Spleen (tissue), 7 donors: Measurements from ENCODE around the gene CLDN1.

Source experiments
- POLR2A ChIP-seq, 3 donors: fragments of 450-650 bp; IDR thresholded peaks; one replicate each; pipeline ENCODE4 v1.5.1; 2017; ENCODE audit warnings: antibody characterized with exemption in 3 of 3, mild to moderate bottlenecking in 1 of 3
- POLR2AphosphoS5 ChIP-seq, 3 donors: sonication (generic); formaldehyde crosslinking; IDR thresholded peaks; one replicate each; pipeline ENCODE4 v1.5.1; 2017; ENCODE audit warnings: antibody characterized with exemption in 3 of 3
- TF ChIP-seq, protein P1 (sequence below), 11 experiments: fragments of 200-600 bp in 7 of 11; fragments of 450-650 bp in 4 of 11; sonication (generic) in 4 of 11; IDR thresholded peaks in 8 of 11; conservative IDR thresholded peaks in 3 of 11; 1 replicate in 7 of 11; 2 replicates in 4 of 11; pipeline versions ENCODE4 v1.4.0 to v1.8.0; 2016 to 2021; ENCODE audit warnings: antibody characterized with exemption in 11 of 11, inconsistent platforms in 4 of 11, mild to moderate bottlenecking in 1 of 11
- donor health status: DM: no; HTN: no; CAD: no; lungs with moderate emphysema.
- donor health status: DM: no; HTN: no; CAD: no.
- donor health status: DM: no; HTN: no; CAD: no.

DNA sequence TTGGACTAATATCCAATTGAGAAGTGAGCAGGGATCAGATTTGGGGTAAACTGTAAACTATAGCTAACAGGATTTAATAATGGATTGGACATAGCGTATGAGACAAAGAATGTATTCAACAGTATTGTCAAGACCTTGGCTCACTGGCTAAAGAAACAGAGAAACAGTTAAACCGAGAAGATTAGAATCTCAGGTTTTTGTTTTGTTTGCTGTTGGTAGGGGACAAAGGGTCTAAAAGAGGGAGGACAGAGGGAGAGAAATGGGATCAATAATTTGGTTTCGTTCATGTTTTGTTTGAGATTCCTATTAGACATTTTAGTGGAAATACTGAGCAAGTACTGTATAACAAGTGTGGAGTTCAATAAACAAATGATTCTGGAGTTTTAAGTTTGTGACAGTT is 28.6 kb downstream of the CLDN1 start:
- TF ChIP-seq, protein P1, sequence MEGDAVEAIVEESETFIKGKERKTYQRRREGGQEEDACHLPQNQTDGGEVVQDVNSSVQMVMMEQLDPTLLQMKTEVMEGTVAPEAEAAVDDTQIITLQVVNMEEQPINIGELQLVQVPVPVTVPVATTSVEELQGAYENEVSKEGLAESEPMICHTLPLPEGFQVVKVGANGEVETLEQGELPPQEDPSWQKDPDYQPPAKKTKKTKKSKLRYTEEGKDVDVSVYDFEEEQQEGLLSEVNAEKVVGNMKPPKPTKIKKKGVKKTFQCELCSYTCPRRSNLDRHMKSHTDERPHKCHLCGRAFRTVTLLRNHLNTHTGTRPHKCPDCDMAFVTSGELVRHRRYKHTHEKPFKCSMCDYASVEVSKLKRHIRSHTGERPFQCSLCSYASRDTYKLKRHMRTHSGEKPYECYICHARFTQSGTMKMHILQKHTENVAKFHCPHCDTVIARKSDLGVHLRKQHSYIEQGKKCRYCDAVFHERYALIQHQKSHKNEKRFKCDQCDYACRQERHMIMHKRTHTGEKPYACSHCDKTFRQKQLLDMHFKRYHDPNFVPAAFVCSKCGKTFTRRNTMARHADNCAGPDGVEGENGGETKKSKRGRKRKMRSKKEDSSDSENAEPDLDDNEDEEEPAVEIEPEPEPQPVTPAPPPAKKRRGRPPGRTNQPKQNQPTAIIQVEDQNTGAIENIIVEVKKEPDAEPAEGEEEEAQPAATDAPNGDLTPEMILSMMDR (IDR thresholded peaks at IDR 0.05 in 8 of 11, conservative IDR thresholded peaks at IDR 0.05 in 3 of 11): no peak
- TF ChIP-seq POLR2A (IDR thresholded peaks at IDR 0.05): no peak
- TF ChIP-seq POLR2AphosphoS5 (IDR thresholded peaks at IDR 0.05): no peak
